A549 (cell line): ENCODE data around the gene RSL24D1. TPM values are rescaled to one million over a fixed set of nuclear protein-coding genes. Genes with fewer than 3 reads are reported as not detected.

Experiments used
- polyA plus RNA-seq, 4 experiments: library from polyadenylated mRNA; depleted of rRNA in 3 of 4; stranded (reverse); fragments of >200 nt; fragmentation: RNase III in 1 of 4; extraction: RNeasy Plus Mini Kit Qiagen cat#74134 plus additional on column Dnase treatment in 1 of 4; gene quantifications; 2 replicates in 3 of 4; 3 replicates in 1 of 4; pipeline ENCODE4 v1.2.3, GENCODE V29; 2011 to 2017

RSL24D1 gene
- polyA plus RNA-seq, 2 of the 4 experiments (the other 2 are of a cell fraction) = 104 to 257 TPM

Other genes starting within 250 kb of the RSL24D1 start
- 13.8 and 17.0 TPM in 2 replicates for gene RAB27A, start 92.9 kb upstream of the RSL24D1 start, polyA plus RNA-seq (2011; rRNA removed)
- gene RAB27A, start 92.9 kb upstream of the RSL24D1 start, polyA plus RNA-seq (2017; fragmentation: RNase III; extraction: RNeasy Plus Mini Kit Qiagen cat#74134 plus additional on column Dnase treatment) = 7.8 to 10.0 TPM (median 8.1 TPM) in 3 replicates
- gene PIGBOS1, start 122.2 kb upstream of the RSL24D1 start, polyA plus RNA-seq (2011; rRNA removed) = 26.5 and 42.3 TPM in 2 replicates
- gene PIGBOS1, start 122.2 kb upstream of the RSL24D1 start, polyA plus RNA-seq (2017; fragmentation: RNase III; extraction: RNeasy Plus Mini Kit Qiagen cat#74134 plus additional on column Dnase treatment) = 32.5 to 34.2 TPM (median 33.5 TPM) in 3 replicates
- gene PIGB, start 122.3 kb upstream of the RSL24D1 start, polyA plus RNA-seq (2011; rRNA removed) = 43.3 and 43.4 TPM in 2 replicates
- gene PIGB, start 122.3 kb upstream of the RSL24D1 start, polyA plus RNA-seq (2017; fragmentation: RNase III; extraction: RNeasy Plus Mini Kit Qiagen cat#74134 plus additional on column Dnase treatment) = 17.6 to 21.5 TPM (median 19.8 TPM) in 3 replicates
- 173 and 176 TPM in 2 replicates for gene CCPG1, start 211.4 kb upstream of the RSL24D1 start, polyA plus RNA-seq (2011; rRNA removed)
- 35.2 to 38.0 TPM (median 36.6 TPM) in 3 replicates for gene CCPG1, start 211.4 kb upstream of the RSL24D1 start, polyA plus RNA-seq (2017; fragmentation: RNase III; extraction: RNeasy Plus Mini Kit Qiagen cat#74134 plus additional on column Dnase treatment)
- 13.4 and 14.8 TPM in 2 replicates for gene PIERCE2, start 211.6 kb upstream of the RSL24D1 start, polyA plus RNA-seq (2011; rRNA removed)
- 3.3 to 4.8 TPM (median 4.3 TPM) in 3 replicates for gene PIERCE2, start 211.6 kb upstream of the RSL24D1 start, polyA plus RNA-seq (2017; fragmentation: RNase III; extraction: RNeasy Plus Mini Kit Qiagen cat#74134 plus additional on column Dnase treatment)